ENCODE data around the gene SCUBE1.
A peak's percentile ranks its signal among the peaks of the same experiment; 100 is the strongest.

Gene SCUBE1

DNA sequence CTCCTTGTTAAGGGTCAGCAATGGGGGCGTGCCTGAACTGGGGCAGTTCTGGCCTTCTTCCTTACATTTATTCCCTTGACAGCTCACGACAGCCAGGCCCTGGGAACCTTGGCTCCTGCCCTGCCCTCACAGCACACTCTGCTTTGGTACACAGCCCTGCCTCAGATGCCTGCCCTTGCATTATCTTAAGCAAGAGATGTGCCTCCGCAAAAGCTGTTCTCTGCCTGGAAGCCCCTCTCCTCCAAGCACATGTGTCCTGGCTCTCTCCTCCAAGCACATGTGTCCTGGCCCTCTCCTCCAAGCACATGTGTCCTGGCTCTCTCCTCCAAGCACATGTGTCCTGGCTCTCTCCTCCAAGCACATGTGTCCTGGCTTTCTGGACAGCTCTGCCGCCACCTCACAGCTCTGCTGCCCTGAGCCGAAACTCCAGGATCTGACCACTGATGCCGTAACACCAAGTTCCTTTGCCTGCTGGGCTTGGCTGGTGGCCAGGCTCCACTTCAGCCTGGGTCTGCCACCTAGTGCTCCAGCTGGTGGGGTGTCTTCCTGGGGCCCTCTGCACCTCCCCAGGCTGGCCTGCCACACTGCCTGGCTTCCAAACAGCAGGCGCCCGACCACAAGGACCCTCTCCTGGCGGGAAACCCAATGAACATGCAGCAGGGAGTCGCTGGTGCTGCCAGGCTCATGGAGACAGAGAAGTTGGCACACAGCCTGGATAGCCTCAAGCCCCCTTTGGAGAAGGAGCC lies 53.0 kb downstream of the SCUBE1 start:
- Mint-ChIP-seq H3K9me3 (no peaks in the 10 kb centered on the region), H3K4me1 (peaks cover 66% of the 10 kb centered on the region)

DNA sequence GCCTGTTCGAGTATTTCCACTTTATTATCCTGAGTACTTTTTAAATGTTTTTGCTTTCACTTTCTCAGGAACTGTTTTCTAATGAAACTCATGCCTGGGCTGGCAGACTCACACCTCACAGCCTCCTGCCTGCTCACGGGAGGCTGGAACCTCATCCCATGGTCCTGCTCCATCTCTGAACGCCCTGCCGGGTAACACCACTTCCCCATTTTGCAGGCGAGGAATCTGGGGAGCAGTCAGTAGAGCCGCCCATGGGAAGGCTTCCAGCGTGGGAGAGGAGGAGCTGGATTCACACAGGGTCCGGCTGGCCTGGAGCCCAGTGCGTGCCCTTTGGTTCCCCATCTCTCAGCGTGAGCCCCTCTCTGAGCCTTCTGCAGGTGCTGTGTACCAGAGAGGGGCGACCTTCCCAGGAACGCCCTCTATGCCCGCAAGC lies 53.6 kb downstream of the SCUBE1 start:
- Mint-ChIP-seq H3K4me3 (peak overlapping the region in 2 of 3 experiments; percentile 37 to 43), H3K27ac (peak overlapping the region; percentile 48 to 87 (median 86)), H3K27me3 (ENCODE audit: low read depth) (peaks cover 30% of the 10 kb centered on the region), H3K9me3 (no peaks in the 10 kb centered on the region), H3K4me1 (peaks cover 60% of the 10 kb centered on the region), H3K36me3 (ENCODE audit: low read depth) (peaks cover 3% of the 10 kb centered on the region)
- no peak for TF ChIP-seq CTCF (IDR thresholded peaks at IDR 0.05; ENCODE audit: unreplicated experiment in 3 of 3)

More for the DNA sequence above, 53.0 kb downstream of the SCUBE1 start:
- Mint-ChIP-seq H3K4me3 (peak overlapping the region in 2 of 3 experiments; percentile 37 to 43), H3K27me3 (ENCODE audit: low read depth) (peaks cover 26% of the 10 kb centered on the region), H3K36me3 (ENCODE audit: low read depth) (no peaks in the 10 kb centered on the region), H3K27ac (peak overlapping the region; percentile 48 to 87 (median 83))
- TF ChIP-seq CTCF (IDR thresholded peaks at IDR 0.05; ENCODE audit: unreplicated experiment in 3 of 3) = no peak

GRCh38 chr22:43288807-43289420 lies 54.3 kb downstream of the SCUBE1 start:
- Mint-ChIP-seq H3K9me3 (no peaks in the 10 kb centered on the region), H3K27me3 (ENCODE audit: low read depth) (peaks cover 34% of the 10 kb centered on the region), H3K4me3 (no peak overlapping the region), H3K27ac (peak overlapping the region in 2 of 3 experiments; percentile 86 to 87), H3K4me1 (peaks cover 56% of the 10 kb centered on the region), H3K36me3 (ENCODE audit: low read depth) (peaks cover 4% of the 10 kb centered on the region)
- no peak for TF ChIP-seq CTCF (IDR thresholded peaks at IDR 0.05; ENCODE audit: unreplicated experiment in 3 of 3)

GRCh38 chr22:43288378-43288777 lies 54.8 kb downstream of the SCUBE1 start:
- Mint-ChIP-seq H3K27me3 (ENCODE audit: low read depth) (peaks cover 36% of the 10 kb centered on the region), H3K4me1 (peaks cover 51% of the 10 kb centered on the region), H3K4me3 (no peak overlapping the region), H3K9me3 (no peaks in the 10 kb centered on the region), H3K27ac (peak overlapping the region in 1 of 3 experiments; percentile 25), H3K36me3 (ENCODE audit: low read depth) (peaks cover 4% of the 10 kb centered on the region)
- TF ChIP-seq CTCF (IDR thresholded peaks at IDR 0.05; ENCODE audit: unreplicated experiment in 3 of 3) = no peak

- Mint-ChIP-seq H3K36me3 (ENCODE audit: low read depth) (peaks cover 4% of the 10 kb centered on the region), H3K27ac (peak overlapping the region in 1 of 3 experiments; percentile 25), H3K9me3 (no peaks in the 10 kb centered on the region), H3K4me1 (peaks cover 46% of the 10 kb centered on the region), H3K27me3 (ENCODE audit: low read depth) (peaks cover 37% of the 10 kb centered on the region), H3K4me3 (no peak overlapping the region)
- TF ChIP-seq CTCF (IDR thresholded peaks at IDR 0.05; ENCODE audit: unreplicated experiment in 3 of 3) = no peak
Measured at GRCh38 chr22:43287441-43287840, 55.7 kb downstream of the SCUBE1 start.
